H9 (cell line): ENCODE results near the gene KIF5A. TPM values are rescaled to one million over a fixed set of nuclear protein-coding genes. Genes with fewer than 3 reads are reported as not detected.

Experiments used
- DNase-seq: peaks from one replicate; pipeline ENCODE4 v3.0.0-alpha.2; 2017
- H2AFZ ChIP-seq: one replicate; pipeline ENCODE4 v1.6.1; 2013; ENCODE audit warnings: mild to moderate bottlenecking, low read length, control low read depth, moderate library complexity
- H2AK5ac ChIP-seq: 2 replicates; pipeline ENCODE4 v1.6.1; 2013; ENCODE audit warnings: low read length, control low read depth, mixed read lengths; ENCODE audit not compliant: insufficient read length
- H2BK120ac ChIP-seq: one replicate; pipeline ENCODE4 v1.6.1; 2013; ENCODE audit warnings: low read depth, mild to moderate bottlenecking, low read length, control low read depth, inconsistent platforms; ENCODE audit not compliant: poor library complexity, severe bottlenecking
- H2BK12ac ChIP-seq: 2 replicates; pipeline ENCODE4 v1.6.1; 2013; ENCODE audit warnings: low read length, control low read depth, mixed read lengths, low read depth; ENCODE audit not compliant: insufficient read length
- H2BK15ac ChIP-seq: 2 replicates; pipeline ENCODE4 v1.6.1; 2013; ENCODE audit warnings: low read depth, low read length, control low read depth
- H2BK20ac ChIP-seq: one replicate; pipeline ENCODE4 v1.6.1; 2013; ENCODE audit warnings: low read depth, mild to moderate bottlenecking, low read length, control low read depth, inconsistent platforms; ENCODE audit not compliant: poor library complexity, severe bottlenecking
- H2BK5ac ChIP-seq: 2 replicates; pipeline ENCODE4 v1.6.1; 2013; ENCODE audit warnings: low read length, control low read depth, mixed read lengths; ENCODE audit not compliant: insufficient read length
- H3K14ac ChIP-seq: 2 replicates; pipeline ENCODE4 v1.6.1; 2013; ENCODE audit warnings: low read length, control low read depth; ENCODE audit not compliant: insufficient read depth
- H3K18ac ChIP-seq: 2 replicates; pipeline ENCODE4 v1.6.1; 2013; ENCODE audit warnings: low read depth, mild to moderate bottlenecking, mixed read lengths, low read length, control low read depth; ENCODE audit not compliant: insufficient read length
- H3K23ac ChIP-seq: 2 replicates; pipeline ENCODE4 v1.6.1; 2013; ENCODE audit warnings: low read length, control low read depth, mixed read lengths, low read depth; ENCODE audit not compliant: insufficient read length
- H3K23me2 ChIP-seq: 2 replicates; pipeline ENCODE4 v1.6.1; 2013; ENCODE audit warnings: low read depth, mild to moderate bottlenecking, mixed read lengths, low read length, control low read depth; ENCODE audit not compliant: insufficient read length, poor library complexity, severe bottlenecking
- H3K27ac ChIP-seq: 2 replicates; pipeline ENCODE4 v1.5.1; 2013; ENCODE audit warnings: low read length, control low read depth, mixed read lengths, low read depth; ENCODE audit not compliant: insufficient read length
- H3K27me3 ChIP-seq: 2 replicates; pipeline ENCODE4 v1.6.1; 2013; ENCODE audit warnings: low read length, control low read depth, inconsistent platforms; ENCODE audit not compliant: insufficient read depth
- H3K4ac ChIP-seq: 2 replicates; pipeline ENCODE4 v1.6.1; 2013; ENCODE audit warnings: low read depth, mild to moderate bottlenecking, control low read depth, inconsistent platforms, low read length, moderate library complexity
- H3K4me1 ChIP-seq: 2 replicates; pipeline ENCODE4 v1.6.1; 2013; ENCODE audit warnings: low read length, control low read depth, inconsistent platforms; ENCODE audit not compliant: insufficient read depth
- H3K4me2 ChIP-seq: 2 replicates; pipeline ENCODE4 v1.6.1; 2013; ENCODE audit warnings: low read length, control low read depth, mixed read lengths; ENCODE audit not compliant: insufficient read length, insufficient read depth
- H3K56ac ChIP-seq: 2 replicates; pipeline ENCODE4 v1.6.1; 2013; ENCODE audit warnings: low read depth, mild to moderate bottlenecking, mixed read lengths, low read length, control low read depth; ENCODE audit not compliant: insufficient read length
- H3K79me1 ChIP-seq: 2 replicates; pipeline ENCODE4 v1.6.1; 2013; ENCODE audit warnings: low read depth, mild to moderate bottlenecking, moderate library complexity, low read length, control low read depth, inconsistent platforms; ENCODE audit not compliant: insufficient read depth, poor library complexity, severe bottlenecking
- H3K79me2 ChIP-seq: 2 replicates; pipeline ENCODE4 v1.6.1; 2013; ENCODE audit warnings: low read length, control low read depth, inconsistent platforms; ENCODE audit not compliant: insufficient read depth
- H3K9ac ChIP-seq: 2 replicates; pipeline ENCODE4 v1.6.1; 2013; ENCODE audit warnings: low read length, control low read depth, mixed read lengths; ENCODE audit not compliant: insufficient read length; ENCODE audit errors: extremely low read depth
- H3K9me3 ChIP-seq: one replicate; pipeline ENCODE4 v1.6.1; 2013; ENCODE audit warnings: low read depth, low read length, inconsistent platforms; ENCODE audit not compliant: control insufficient read depth
- H3T11ph ChIP-seq: one replicate; pipeline ENCODE4 v1.6.1; 2013; ENCODE audit warnings: mild to moderate bottlenecking, low read length, control low read depth, inconsistent platforms
- H4K20me1 ChIP-seq: one replicate; pipeline ENCODE4 v1.6.1; 2013; ENCODE audit not compliant: control insufficient read depth, insufficient read length, insufficient read depth
- H4K5ac ChIP-seq: 2 replicates; pipeline ENCODE4 v1.6.1; 2013; ENCODE audit warnings: low read depth, mild to moderate bottlenecking, mixed read lengths, low read length, control low read depth; ENCODE audit not compliant: insufficient read length
- H4K8ac ChIP-seq: replicated peaks from 2 replicates; pipeline ENCODE4 v1.6.1; 2013; ENCODE audit warnings: low read length, control low read depth, mixed read lengths, low read depth; ENCODE audit not compliant: insufficient read length
- H4K91ac ChIP-seq: 2 replicates; pipeline ENCODE4 v1.6.1; 2013; ENCODE audit warnings: low read depth, mild to moderate bottlenecking, moderate library complexity, mixed read lengths, low read length, control low read depth; ENCODE audit not compliant: insufficient read length
- H3K27ac Mint-ChIP-seq, 3 experiments: 2 replicates in 2 of 3; 3 replicates in 1 of 3; pipeline ENCODE4 v1.8.0; 2020 to 2021; ENCODE audit warnings: mixed read lengths in 3 of 3, mild to moderate bottlenecking in 1 of 3, moderate library complexity in 1 of 3
- H3K27me3 Mint-ChIP-seq: 2 replicates; pipeline ENCODE4 v1.8.0; 2021; ENCODE audit warnings: low read depth, mild to moderate bottlenecking, moderate library complexity, mixed read lengths
- H3K36me3 Mint-ChIP-seq, 3 experiments: 2 replicates in 2 of 3; 3 replicates in 1 of 3; pipeline ENCODE4 v1.8.0; 2020 to 2021; ENCODE audit warnings: low read depth in 3 of 3, mixed read lengths in 3 of 3; ENCODE audit not compliant: insufficient read depth in 1 of 3
- H3K4me1 Mint-ChIP-seq, 2 experiments: 2 replicates each; pipeline ENCODE4 v1.8.0; 2020; ENCODE audit warnings: mixed read lengths in 2 of 2
- H3K4me3 Mint-ChIP-seq, 2 experiments: 2 replicates in 1 of 2; 3 replicates in 1 of 2; pipeline ENCODE4 v1.8.0; 2020 to 2021; ENCODE audit warnings: mild to moderate bottlenecking in 2 of 2, mixed read lengths in 2 of 2, moderate library complexity in 1 of 2
- H3K9me3 Mint-ChIP-seq, 2 experiments: 2 replicates in 1 of 2; 3 replicates in 1 of 2; pipeline ENCODE4 v1.8.0; 2020; ENCODE audit warnings: mild to moderate bottlenecking in 2 of 2, mixed read lengths in 2 of 2, moderate library complexity in 1 of 2
- WGBS: extraction: QIAGEN DNeasy Blood & Tissue Kit; methylation state at CpG from one replicate; pipeline ENCODE4 v1.1.7; 2013; ENCODE audit warnings: missing lambda C conversion rate, low lambda C conversion rate, mixed read lengths; ENCODE audit not compliant: insufficient read length; ENCODE audit errors: extremely low coverage; 5-methylcytosine and 5-hydroxymethylcytosine counted together
- total RNA-seq: library from RNA; stranded (reverse); gene quantifications from 2 replicates; pipeline ENCODE4 v1.2.1, GENCODE V29; 2021
- TF ChIP-seq, protein P1 (sequence below): fragments of 200-600 bp; sonication (generic); conservative IDR thresholded peaks from 3 replicates; pipeline ENCODE4 v1.8.0; 2021; ENCODE audit warnings: antibody characterized with exemption, mild to moderate bottlenecking

The KIF5A gene
- total RNA-seq, 1 experiment from 2014 or later, result 18.5 TPM

DNA sequence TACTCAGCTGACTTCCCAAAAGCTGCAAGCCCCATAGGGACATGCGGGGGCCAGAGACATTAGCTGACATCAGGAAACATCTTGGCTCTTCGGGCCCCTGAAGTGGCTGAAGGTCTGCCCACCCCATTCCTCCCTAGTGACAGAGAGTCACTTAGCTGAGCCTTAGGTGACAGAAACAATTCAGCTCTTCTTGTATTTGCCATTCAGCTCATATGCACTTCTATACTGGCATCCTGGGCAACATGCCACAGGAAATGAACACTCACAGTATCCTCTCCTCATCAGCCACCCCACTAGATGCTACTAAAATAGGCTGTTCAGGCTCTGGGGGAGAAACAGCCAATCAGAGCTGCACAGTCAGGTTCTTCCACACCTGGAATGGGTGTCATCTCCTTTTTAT, 6.3 kb upstream of the KIF5A start:
- H3K4me1 Mint-ChIP-seq, result peaks cover 17 to 23% of the 10 kb centered on the region in 2 experiments
- TF ChIP-seq, protein P1, sequence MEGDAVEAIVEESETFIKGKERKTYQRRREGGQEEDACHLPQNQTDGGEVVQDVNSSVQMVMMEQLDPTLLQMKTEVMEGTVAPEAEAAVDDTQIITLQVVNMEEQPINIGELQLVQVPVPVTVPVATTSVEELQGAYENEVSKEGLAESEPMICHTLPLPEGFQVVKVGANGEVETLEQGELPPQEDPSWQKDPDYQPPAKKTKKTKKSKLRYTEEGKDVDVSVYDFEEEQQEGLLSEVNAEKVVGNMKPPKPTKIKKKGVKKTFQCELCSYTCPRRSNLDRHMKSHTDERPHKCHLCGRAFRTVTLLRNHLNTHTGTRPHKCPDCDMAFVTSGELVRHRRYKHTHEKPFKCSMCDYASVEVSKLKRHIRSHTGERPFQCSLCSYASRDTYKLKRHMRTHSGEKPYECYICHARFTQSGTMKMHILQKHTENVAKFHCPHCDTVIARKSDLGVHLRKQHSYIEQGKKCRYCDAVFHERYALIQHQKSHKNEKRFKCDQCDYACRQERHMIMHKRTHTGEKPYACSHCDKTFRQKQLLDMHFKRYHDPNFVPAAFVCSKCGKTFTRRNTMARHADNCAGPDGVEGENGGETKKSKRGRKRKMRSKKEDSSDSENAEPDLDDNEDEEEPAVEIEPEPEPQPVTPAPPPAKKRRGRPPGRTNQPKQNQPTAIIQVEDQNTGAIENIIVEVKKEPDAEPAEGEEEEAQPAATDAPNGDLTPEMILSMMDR, result no peak
- no peak overlapping the region for H2BK5ac ChIP-seq
- H4K5ac ChIP-seq, result no peak overlapping the region
- H3K18ac ChIP-seq, result no peak overlapping the region
- H3K4ac ChIP-seq, result no peak overlapping the region
- H3K56ac ChIP-seq, result no peak overlapping the region
- H3K4me2 ChIP-seq, result no peak overlapping the region
- H4K91ac ChIP-seq, result no peak overlapping the region
- no peak overlapping the region; a peak in 1 of 5 replicates for H3K4me3 Mint-ChIP-seq
- no peak overlapping the region for H2AK5ac ChIP-seq
- H3K27me3 ChIP-seq, result no peaks in the 10 kb centered on the region; the same call in 1 of the 2 replicates
- H3K9me3 ChIP-seq, result no peaks in the 10 kb centered on the region
- WGBS, result no CpG with 5 or more reads among the region's 2 CpGs
- H3K27ac Mint-ChIP-seq, result peak overlapping the region in 1 of 3 experiments; percentile 57; a peak in 1 of 7 replicates
- H3K9me3 Mint-ChIP-seq, result no peaks in the 10 kb centered on the region
- no peak overlapping the region for H3K9ac ChIP-seq
- peaks cover 7% of the 10 kb centered on the region for H3K4me1 ChIP-seq
- H2BK15ac ChIP-seq, result no peak overlapping the region
- no peak overlapping the region for H3K27ac ChIP-seq
- H3K14ac ChIP-seq, result no peak overlapping the region
- H2BK120ac ChIP-seq, result no peak overlapping the region
- H3K79me2 ChIP-seq, result no peaks in the 10 kb centered on the region; the same call in 1 of the 2 replicates
- peaks cover 14% of the 10 kb centered on the region for H3K79me1 ChIP-seq
- no peak overlapping the region for H4K8ac ChIP-seq
- H3K36me3 Mint-ChIP-seq, result peaks cover 0 to 41% (median 32%) of the 10 kb centered on the region in 3 experiments; a peak in 6 of 7 replicates
- no peak overlapping the region for H2BK20ac ChIP-seq
- H3K23ac ChIP-seq, result no peak overlapping the region
- H3T11ph ChIP-seq, result no peak overlapping the region
- H2BK12ac ChIP-seq, result no peak overlapping the region
- no peak overlapping the region for H2AFZ ChIP-seq
- peaks cover 6% of the 10 kb centered on the region for H3K23me2 ChIP-seq
- H3K27me3 Mint-ChIP-seq, result peaks cover 8% of the 10 kb centered on the region
- DNase-seq, result no peak
- no peaks in the 10 kb centered on the region for H4K20me1 ChIP-seq
